HG02981 (cell line): Measurements from ENCODE around the gene NOL9.

Source experiments
- ATAC-seq: cut with Tn5 transposase; IDR thresholded peaks from one replicate; pipeline ENCODE4 v1.9.1; 2021; ENCODE audit warnings: mild to moderate bottlenecking, moderate library complexity; ENCODE audit not compliant: unreplicated experiment

The NOL9 gene

GRCh38 chr1:6491081-6491449 is 63.2 kb downstream of the NOL9 start:
- ATAC-seq, result no peak

GRCh38 chr1:6490181-6491080 is 63.9 kb downstream of the NOL9 start:
- ATAC-seq, result no peak

- peak; percentile 49 for ATAC-seq
Measured at GRCh38 chr1:6489799-6490180, 64.5 kb downstream of the NOL9 start.

GRCh38 chr1:6489383-6489765 is 64.9 kb downstream of the NOL9 start:
- no peak for ATAC-seq

- ATAC-seq, result no peak
Measured at GRCh38 chr1:6488602-6489382, 65.5 kb downstream of the NOL9 start.

- ATAC-seq, result no peak
Measured at GRCh38 chr1:6487804-6488484, 66.4 kb downstream of the NOL9 start.

GRCh38 chr1:6486433-6487011 is 67.8 kb downstream of the NOL9 start:
- peak; percentile 53 for ATAC-seq

- ATAC-seq, result no peak
Measured at GRCh38 chr1:6485168-6486101, 68.9 kb downstream of the NOL9 start.

- no peak for ATAC-seq
Measured at GRCh38 chr1:6484826-6485167, 69.5 kb downstream of the NOL9 start.

GRCh38 chr1:6483761-6484117 is 70.6 kb downstream of the NOL9 start:
- ATAC-seq, result no peak

GRCh38 chr1:6483017-6483760 is 71.1 kb downstream of the NOL9 start:
- no peak for ATAC-seq

- ATAC-seq, result no peak
Measured at GRCh38 chr1:6481820-6482219, 72.5 kb downstream of the NOL9 start.

- ATAC-seq, result no peak
Measured at GRCh38 chr1:6477039-6477820, 77.1 kb downstream of the NOL9 start.

- no peak for ATAC-seq
Measured at GRCh38 chr1:6476483-6476882, 77.8 kb downstream of the NOL9 start.

- peak; percentile 59 for ATAC-seq
Measured at GRCh38 chr1:6475381-6476133, 78.8 kb downstream of the NOL9 start.

- ATAC-seq, result no peak
Measured at GRCh38 chr1:6474815-6475282, 79.5 kb downstream of the NOL9 start.

GRCh38 chr1:6473974-6474814 is 80.1 kb downstream of the NOL9 start:
- no peak for ATAC-seq
